Fibroblast of mammary gland (primary cell): Measurements from ENCODE around the gene FBXO46.

Source experiments
- DNase-seq: peaks from one replicate; pipeline ENCODE4 v3.0.0-alpha.2; 2010; ENCODE audit warnings: low read depth
- H3K4me3 ChIP-seq: 2 replicates; pipeline ENCODE4 v1.5.1; 2011; ENCODE audit warnings: low read depth, mild to moderate bottlenecking, low read length, moderate library complexity; ENCODE audit not compliant: control insufficient read depth
- TF ChIP-seq, protein P1 (sequence below): conservative IDR thresholded peaks from 2 replicates; pipeline ENCODE4 v1.5.1; 2011; ENCODE audit warnings: low read depth, low read length, inconsistent platforms; ENCODE audit not compliant: control insufficient read depth, insufficient read depth

FBXO46 gene

DNA sequence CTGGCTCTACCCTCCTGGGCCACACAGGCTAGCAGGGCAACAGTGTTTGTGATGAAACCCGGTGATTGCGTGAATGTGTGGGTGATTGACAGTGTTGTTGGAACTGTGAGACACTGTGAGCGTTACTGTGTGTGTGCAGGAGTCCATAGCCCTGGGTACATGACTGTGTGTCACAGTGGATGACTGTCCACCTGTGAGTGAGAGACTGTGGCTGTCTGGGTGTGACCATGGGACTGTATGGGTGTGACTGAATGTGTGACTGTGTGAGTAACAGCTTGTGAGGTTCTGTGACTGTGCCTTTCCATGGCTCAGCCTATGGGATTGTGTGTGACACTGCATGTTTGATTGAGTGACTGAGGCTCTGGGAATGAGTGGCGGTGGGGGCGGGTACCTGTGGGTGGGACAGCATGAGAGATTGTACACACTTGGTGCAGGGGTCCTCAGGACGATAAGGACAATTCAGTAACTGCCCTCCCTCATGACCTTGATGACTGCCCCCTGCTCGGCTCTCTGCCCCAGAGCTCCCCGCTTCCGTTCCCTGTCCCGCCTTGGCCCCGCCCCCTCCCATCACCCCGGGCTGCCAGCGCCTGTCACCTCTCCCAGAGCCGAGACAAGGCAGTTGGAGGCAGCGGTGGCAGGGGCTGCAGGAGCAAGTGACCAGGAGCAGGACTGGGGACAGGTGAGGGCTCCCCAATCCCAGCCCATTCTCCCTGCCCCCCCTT is 62.9 kb downstream of the FBXO46 start, which contains the start of gene GIPR:
Gene GIPR, plus strand, starts transcription at position 602 of the 722 bp plus-strand sequence. CDS start 1,300 bp downstream, outside the sequence.
- peak; percentile 44 for DNase-seq
- no peak within 1 kb of the TSS for H3K4me3 ChIP-seq
- TF ChIP-seq, protein P1, sequence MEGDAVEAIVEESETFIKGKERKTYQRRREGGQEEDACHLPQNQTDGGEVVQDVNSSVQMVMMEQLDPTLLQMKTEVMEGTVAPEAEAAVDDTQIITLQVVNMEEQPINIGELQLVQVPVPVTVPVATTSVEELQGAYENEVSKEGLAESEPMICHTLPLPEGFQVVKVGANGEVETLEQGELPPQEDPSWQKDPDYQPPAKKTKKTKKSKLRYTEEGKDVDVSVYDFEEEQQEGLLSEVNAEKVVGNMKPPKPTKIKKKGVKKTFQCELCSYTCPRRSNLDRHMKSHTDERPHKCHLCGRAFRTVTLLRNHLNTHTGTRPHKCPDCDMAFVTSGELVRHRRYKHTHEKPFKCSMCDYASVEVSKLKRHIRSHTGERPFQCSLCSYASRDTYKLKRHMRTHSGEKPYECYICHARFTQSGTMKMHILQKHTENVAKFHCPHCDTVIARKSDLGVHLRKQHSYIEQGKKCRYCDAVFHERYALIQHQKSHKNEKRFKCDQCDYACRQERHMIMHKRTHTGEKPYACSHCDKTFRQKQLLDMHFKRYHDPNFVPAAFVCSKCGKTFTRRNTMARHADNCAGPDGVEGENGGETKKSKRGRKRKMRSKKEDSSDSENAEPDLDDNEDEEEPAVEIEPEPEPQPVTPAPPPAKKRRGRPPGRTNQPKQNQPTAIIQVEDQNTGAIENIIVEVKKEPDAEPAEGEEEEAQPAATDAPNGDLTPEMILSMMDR = no peak

DNA sequence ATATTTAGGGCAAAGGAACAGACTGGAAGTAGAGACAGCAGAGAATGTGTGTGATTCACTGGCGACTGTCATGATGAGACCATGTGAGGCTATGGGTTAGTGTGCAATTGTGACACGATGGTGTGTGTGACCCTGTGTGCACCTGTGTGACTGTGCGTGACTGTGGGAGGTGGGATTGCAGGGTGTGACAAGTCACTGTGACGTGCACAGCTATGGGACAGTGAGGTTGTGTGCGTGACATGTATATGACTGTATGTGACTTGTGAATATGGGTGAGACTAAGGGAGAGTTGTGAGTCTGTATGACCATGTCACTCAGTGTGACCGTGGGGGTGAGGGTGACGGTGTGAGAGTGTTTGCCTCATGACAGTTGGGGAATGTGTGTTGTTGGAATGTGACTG is 66.1 kb downstream of the FBXO46 start:
- H3K4me3 ChIP-seq = no peak overlapping the region
- peak; percentile 32 for DNase-seq
- TF ChIP-seq, protein P1 = no peak

DNA sequence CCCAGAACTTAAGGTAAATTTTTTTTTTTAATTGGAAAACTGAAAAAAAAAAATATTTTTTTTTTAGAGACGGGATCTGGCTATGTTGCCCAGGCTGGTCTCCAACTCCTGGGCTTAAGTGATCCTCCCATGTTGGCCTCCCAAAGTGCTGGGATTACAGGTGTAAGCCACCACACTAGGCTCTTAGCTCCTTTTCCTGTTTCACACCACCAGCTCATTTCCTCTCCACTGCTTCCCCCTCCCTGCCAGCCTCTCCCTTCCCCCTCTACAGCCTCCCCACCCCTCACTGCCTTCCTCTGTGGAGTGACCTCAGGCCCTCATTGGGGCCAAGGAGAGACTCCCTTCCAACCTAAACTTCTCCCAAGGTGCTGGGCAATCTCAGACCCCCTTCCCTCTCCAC is 66.9 kb downstream of the FBXO46 start:
- TF ChIP-seq, protein P1 = no peak
- H3K4me3 ChIP-seq = no peak overlapping the region
- no peak for DNase-seq

DNA sequence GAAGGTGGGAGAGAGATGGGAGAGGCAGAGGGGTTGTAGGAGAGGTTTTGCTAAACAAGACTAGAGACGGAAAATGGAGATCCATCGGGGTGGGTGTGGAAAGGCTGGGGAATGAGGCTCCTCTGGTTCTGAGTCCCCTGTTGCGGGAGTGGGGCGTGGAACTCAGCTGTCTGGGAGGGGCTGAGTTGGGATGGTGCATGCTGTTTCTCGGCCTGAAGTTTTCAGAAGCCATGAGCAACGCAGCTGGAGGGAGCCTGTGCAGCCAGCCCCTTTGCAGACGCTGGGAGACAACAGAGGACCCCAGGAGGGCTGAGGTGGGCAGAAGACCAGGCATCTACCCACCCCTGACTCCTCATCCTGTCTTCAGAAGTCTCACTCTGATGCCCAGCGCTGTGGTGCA is 70.1 kb downstream of the FBXO46 start:
- no peak for DNase-seq
- no peak overlapping the region for H3K4me3 ChIP-seq
- TF ChIP-seq, protein P1 = no peak
